Measurements from ENCODE around the gene CTSC. TPM values are rescaled to one million over a fixed set of nuclear protein-coding genes. Genes with fewer than 3 reads are reported as not detected.
A peak's percentile ranks its signal among the peaks of the same experiment; 100 is the strongest.

CTSC gene
- total and polyA plus RNA-seq, 2 of the 13 experiments (the other 11 are each of a cell fraction or from before 2014, with no cell fraction given) = 144 to 210 TPM

GRCh38 chr11:88337987-88338668 is 592 bp upstream of the CTSC start (continued):
- TF ChIP-seq MYC (CRISPR knock-in tag; IDR thresholded peaks at IDR 0.05; ENCODE audit: borderline replicate concordance) = 0 out of 2 replicates have a peak, but pooled peaks have one; percentile 31
- 0 out of 2 replicates have a peak, but pooled peaks have one; percentile 33 for TF ChIP-seq THAP11 (CRISPR knock-in tag; IDR thresholded peaks at IDR 0.05)
- TF ChIP-seq THRA (CRISPR knock-in tag; IDR thresholded peaks at IDR 0.05; ENCODE audit: borderline replicate concordance) = no peak
- no peak for TF ChIP-seq ZNF644 (CRISPR knock-in tag; IDR thresholded peaks at IDR 0.05; ENCODE audit: low read depth)
- TF ChIP-seq ZNF468 (CRISPR knock-in tag; IDR thresholded peaks at IDR 0.05) = no peak
- TF ChIP-seq AGO1 (IDR thresholded peaks at IDR 0.05; ENCODE audit: low read depth, low read length, poor library complexity, severe bottlenecking) = no peak
- TF ChIP-seq ZNF232 (CRISPR knock-in tag; IDR thresholded peaks at IDR 0.05; ENCODE audit: borderline replicate concordance) = no peak
- TF ChIP-seq ZNF407 (CRISPR knock-in tag; IDR thresholded peaks at IDR 0.05; ENCODE audit: not compliant biosample characterization) = no peak
- no peak for TF ChIP-seq AHR (CRISPR knock-in tag; IDR thresholded peaks at IDR 0.05)
- TF ChIP-seq ZBTB49 (CRISPR knock-in tag; IDR thresholded peaks at IDR 0.05; ENCODE audit: borderline replicate concordance) = no peak
- TF ChIP-seq SUZ12 (IDR thresholded peaks at IDR 0.05; ENCODE audit: low read depth, low read length) = no peak
- TF ChIP-seq HMGA1 (CRISPR knock-in tag; conservative IDR thresholded peaks at IDR 0.05) = no peak
- no peak for TF ChIP-seq TCF7L2 (IDR thresholded peaks at IDR 0.05; ENCODE audit: low read depth, low read length)
- TF ChIP-seq SALL1 (CRISPR knock-in tag; IDR thresholded peaks at IDR 0.05) = peak; percentile 43; the same call in 1 of the 2 replicates
- TF ChIP-seq MTF2 (CRISPR knock-in tag; IDR thresholded peaks at IDR 0.05; ENCODE audit: borderline replicate concordance) = no peak
- TF ChIP-seq FOXA3 (CRISPR knock-in tag; IDR thresholded peaks at IDR 0.05) = 0 out of 2 replicates have a peak, but pooled peaks have one; percentile 9
- TF ChIP-seq, protein P1, sequence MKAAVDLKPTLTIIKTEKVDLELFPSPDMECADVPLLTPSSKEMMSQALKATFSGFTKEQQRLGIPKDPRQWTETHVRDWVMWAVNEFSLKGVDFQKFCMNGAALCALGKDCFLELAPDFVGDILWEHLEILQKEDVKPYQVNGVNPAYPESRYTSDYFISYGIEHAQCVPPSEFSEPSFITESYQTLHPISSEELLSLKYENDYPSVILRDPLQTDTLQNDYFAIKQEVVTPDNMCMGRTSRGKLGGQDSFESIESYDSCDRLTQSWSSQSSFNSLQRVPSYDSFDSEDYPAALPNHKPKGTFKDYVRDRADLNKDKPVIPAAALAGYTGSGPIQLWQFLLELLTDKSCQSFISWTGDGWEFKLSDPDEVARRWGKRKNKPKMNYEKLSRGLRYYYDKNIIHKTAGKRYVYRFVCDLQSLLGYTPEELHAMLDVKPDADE (CRISPR knock-in tag; IDR thresholded peaks at IDR 0.05) = no peak
